K562 (cell line): ENCODE data around the gene AGAP1.

Source experiments
- CTCF ChIP-seq, 3 experiments: IDR thresholded peaks in 2 of 3; conservative IDR thresholded peaks in 1 of 3; 2 replicates each; pipeline ENCODE4 v1.5.1; 2011 to 2012; ENCODE audit warnings: low read length in 3 of 3, mild to moderate bottlenecking in 3 of 3, control low read depth in 2 of 3, improper control_type of control experiment in 1 of 3, inconsistent platforms in 1 of 3, low read depth in 1 of 3, mixed read lengths in 1 of 3, moderate library complexity in 1 of 3; ENCODE audit not compliant: insufficient read depth in 2 of 3
- NR2C2 ChIP-seq, 2 experiments: fragments of 200-800 bp in 1 of 2; sonication (Bioruptor generic) in 1 of 2; sonication (generic) in 1 of 2; formaldehyde crosslinking in 1 of 2; IDR thresholded peaks; 2 replicates each; pipeline versions ENCODE4 v1.6.1 to v1.8.0; 2016 to 2022; ENCODE audit warnings: mild to moderate bottlenecking in 1 of 2, missing compliant biosample characterization in 1 of 2, missing genetic modification characterization in 1 of 2, missing genetic modification reagents in 1 of 2
- ZNF263 ChIP-seq: sonication (generic); formaldehyde crosslinking; IDR thresholded peaks from 2 replicates; pipeline ENCODE4 v1.8.0; 2022; ENCODE audit warnings: mild to moderate bottlenecking, missing genetic modification reagents, borderline replicate concordance
- ZNF561 ChIP-seq: fragments of 450-650 bp; formaldehyde crosslinking; conservative IDR thresholded peaks from 2 replicates; pipeline ENCODE4 v1.4.0; 2020; ENCODE audit warnings: mild to moderate bottlenecking, moderate library complexity
- ZNF707 ChIP-seq: fragments of 250-450 bp; sonication (Bioruptor Pico); conservative IDR thresholded peaks from 2 replicates; pipeline ENCODE4 v1.8.0; 2022; ENCODE audit warnings: inconsistent platforms, mild to moderate bottlenecking, moderate library complexity
- TF ChIP-seq, protein P1 (sequence below), 2 experiments: fragments of 450-650 bp in 1 of 2; IDR thresholded peaks; 2 replicates each; pipeline ENCODE4 v1.6.1; 2011 to 2017; ENCODE audit warnings: low read depth in 2 of 2, antibody characterized with exemption in 1 of 2, borderline replicate concordance in 1 of 2, low read length in 1 of 2, mild to moderate bottlenecking in 1 of 2, mixed read lengths in 1 of 2; ENCODE audit not compliant: control insufficient read depth in 1 of 2

GRCh38 chr2:235996419-235996818 is 502.6 kb downstream of the AGAP1 start:
- TF ChIP-seq NR2C2 (CRISPR knock-in tag; IDR thresholded peaks at IDR 0.05) (no peak), NR2C2 (tag; IDR thresholded peaks at IDR 0.05) (no peak), ZNF561 (CRISPR knock-in tag) (no peak), ZNF707 (CRISPR knock-in tag) (no peak), CTCF (IDR thresholded peaks at IDR 0.05 in 2 of 3, conservative IDR thresholded peaks at IDR 0.05 in 1 of 3; ENCODE audit: insufficient read depth in 2 of 3, low read depth in 1 of 3, low read length in 3 of 3) (no peak), ZNF263 (CRISPR knock-in tag) (no peak)
- TF ChIP-seq, protein P1, sequence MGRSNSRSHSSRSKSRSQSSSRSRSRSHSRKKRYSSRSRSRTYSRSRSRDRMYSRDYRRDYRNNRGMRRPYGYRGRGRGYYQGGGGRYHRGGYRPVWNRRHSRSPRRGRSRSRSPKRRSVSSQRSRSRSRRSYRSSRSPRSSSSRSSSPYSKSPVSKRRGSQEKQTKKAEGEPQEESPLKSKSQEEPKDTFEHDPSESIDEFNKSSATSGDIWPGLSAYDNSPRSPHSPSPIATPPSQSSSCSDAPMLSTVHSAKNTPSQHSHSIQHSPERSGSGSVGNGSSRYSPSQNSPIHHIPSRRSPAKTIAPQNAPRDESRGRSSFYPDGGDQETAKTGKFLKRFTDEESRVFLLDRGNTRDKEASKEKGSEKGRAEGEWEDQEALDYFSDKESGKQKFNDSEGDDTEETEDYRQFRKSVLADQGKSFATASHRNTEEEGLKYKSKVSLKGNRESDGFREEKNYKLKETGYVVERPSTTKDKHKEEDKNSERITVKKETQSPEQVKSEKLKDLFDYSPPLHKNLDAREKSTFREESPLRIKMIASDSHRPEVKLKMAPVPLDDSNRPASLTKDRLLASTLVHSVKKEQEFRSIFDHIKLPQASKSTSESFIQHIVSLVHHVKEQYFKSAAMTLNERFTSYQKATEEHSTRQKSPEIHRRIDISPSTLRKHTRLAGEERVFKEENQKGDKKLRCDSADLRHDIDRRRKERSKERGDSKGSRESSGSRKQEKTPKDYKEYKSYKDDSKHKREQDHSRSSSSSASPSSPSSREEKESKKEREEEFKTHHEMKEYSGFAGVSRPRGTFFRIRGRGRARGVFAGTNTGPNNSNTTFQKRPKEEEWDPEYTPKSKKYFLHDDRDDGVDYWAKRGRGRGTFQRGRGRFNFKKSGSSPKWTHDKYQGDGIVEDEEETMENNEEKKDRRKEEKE (IDR thresholded peaks at IDR 0.05; ENCODE audit: borderline replicate concordance in 1 of 2, control insufficient read depth in 1 of 2, low read depth in 2 of 2, low read length in 1 of 2), result no peak
